ENCODE data around the gene UQCC3. TPM values are rescaled to one million over a fixed set of nuclear protein-coding genes. Genes with fewer than 3 reads are reported as not detected.
"Not testable (repeated sequence)": the region's sequence is repeated elsewhere in the genome, so short reads cannot be mapped to it uniquely, and the experiment has no call there.

UQCC3 gene
- total RNA-seq, 6 experiments from 2014 or later, result 4.0 to 6.3 (median 5.3) TPM

DNA sequence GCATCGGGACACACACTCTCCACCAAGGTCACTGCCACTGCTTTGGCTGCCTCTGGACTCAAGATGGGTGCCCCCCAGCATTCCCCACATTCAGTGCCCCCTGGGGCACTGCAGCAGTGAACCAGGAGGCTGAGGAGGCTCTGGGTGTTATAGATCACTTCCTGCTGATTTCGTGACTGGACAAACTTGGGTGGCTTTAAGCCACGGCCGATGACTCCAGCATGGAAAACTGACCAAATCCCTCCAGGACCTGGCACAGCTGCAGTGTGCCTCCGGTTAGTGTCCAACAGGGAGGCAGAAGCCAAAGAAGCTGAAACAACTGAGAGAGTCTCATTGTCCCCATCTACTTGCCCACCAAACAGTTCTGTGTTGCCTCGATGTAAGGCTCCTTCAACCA lies 23.9 kb upstream of the UQCC3 start:
- Histone ChIP-seq H3K4me3 (no peak overlapping the region), H3K27me3 (no peaks in the 10 kb centered on the region), H3K9me3 (no peaks in the 10 kb centered on the region), H3K27ac (no peak overlapping the region), H3K36me3 (peaks cover 0 to 25% (median 9%) of the 10 kb centered on the region in 4 donors), H3K4me1 (peaks cover 0 to 28% (median 8%) of the 10 kb centered on the region in 4 donors)
- TF ChIP-seq, protein P1, sequence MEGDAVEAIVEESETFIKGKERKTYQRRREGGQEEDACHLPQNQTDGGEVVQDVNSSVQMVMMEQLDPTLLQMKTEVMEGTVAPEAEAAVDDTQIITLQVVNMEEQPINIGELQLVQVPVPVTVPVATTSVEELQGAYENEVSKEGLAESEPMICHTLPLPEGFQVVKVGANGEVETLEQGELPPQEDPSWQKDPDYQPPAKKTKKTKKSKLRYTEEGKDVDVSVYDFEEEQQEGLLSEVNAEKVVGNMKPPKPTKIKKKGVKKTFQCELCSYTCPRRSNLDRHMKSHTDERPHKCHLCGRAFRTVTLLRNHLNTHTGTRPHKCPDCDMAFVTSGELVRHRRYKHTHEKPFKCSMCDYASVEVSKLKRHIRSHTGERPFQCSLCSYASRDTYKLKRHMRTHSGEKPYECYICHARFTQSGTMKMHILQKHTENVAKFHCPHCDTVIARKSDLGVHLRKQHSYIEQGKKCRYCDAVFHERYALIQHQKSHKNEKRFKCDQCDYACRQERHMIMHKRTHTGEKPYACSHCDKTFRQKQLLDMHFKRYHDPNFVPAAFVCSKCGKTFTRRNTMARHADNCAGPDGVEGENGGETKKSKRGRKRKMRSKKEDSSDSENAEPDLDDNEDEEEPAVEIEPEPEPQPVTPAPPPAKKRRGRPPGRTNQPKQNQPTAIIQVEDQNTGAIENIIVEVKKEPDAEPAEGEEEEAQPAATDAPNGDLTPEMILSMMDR (IDR thresholded peaks at IDR 0.05), result no peak
- TF ChIP-seq POLR2A (IDR thresholded peaks at IDR 0.05), result no peak
- ATAC-seq (no peak), DNase-seq (no peak)
- intact Hi-C loops (cut with DNase I), result no loop called here
- 80% methylated on average over 3 of the region's 6 CpGs for WGBS (ENCODE audit: insufficient coverage, low coverage, low lambda C conversion rate, missing lambda C conversion rate)

DNA sequence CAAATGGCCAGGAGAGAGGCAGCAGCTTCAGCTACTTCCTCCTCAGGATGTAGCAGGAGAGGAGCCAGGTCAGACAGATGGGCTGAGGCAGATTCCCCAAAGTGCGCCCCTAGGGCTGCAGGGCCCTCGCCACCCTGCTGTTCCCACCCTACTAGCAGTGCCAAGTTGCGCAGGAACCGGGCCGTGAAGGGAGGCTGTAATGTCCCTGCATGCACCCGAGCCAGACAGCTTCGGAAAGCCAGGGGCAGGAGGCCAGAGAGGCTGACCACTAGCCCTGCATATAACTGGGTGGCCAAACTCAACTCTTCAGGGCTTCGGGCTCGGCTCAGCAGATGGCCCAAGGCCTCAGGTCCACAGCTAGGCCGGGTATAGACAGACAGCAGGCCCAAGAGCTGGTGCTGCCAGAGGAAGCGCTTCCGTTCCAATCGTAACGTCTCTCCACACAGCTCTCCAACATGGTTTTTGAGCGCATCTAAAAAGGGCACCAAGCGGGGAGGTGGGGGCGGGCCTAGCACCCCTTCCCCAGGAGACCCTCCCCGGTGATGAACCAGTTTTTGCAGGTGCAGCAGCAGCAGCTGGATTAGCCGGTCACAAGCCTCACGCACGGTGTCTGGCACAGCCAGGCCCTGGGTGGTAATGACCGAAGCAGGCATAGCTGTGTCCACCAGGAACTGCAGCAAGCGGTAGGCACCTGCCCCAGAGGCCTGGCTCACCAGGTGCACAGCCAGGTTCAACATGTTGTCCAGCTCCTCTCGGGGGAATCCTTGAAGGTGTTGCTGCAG lies 23.1 kb upstream of the UQCC3 start:
- Histone ChIP-seq H3K4me3 (no peak overlapping the region), H3K27me3 (no peaks in the 10 kb centered on the region), H3K4me1 (peaks cover 0 to 29% (median 8%) of the 10 kb centered on the region in 4 donors), H3K9me3 (no peaks in the 10 kb centered on the region), H3K27ac (no peak overlapping the region), H3K36me3 (peaks cover 0 to 18% (median 5%) of the 10 kb centered on the region in 4 donors)
- DNase-seq (no peak), ATAC-seq (no peak)
- WGBS (ENCODE audit: insufficient coverage, low coverage, low lambda C conversion rate, missing lambda C conversion rate), result 89% methylated on average over 6 of the region's 24 CpGs
- intact Hi-C loops (cut with DNase I), result no loop called here
- no peak for TF ChIP-seq POLR2A (IDR thresholded peaks at IDR 0.05)
- TF ChIP-seq, protein P1 (IDR thresholded peaks at IDR 0.05), result no peak

DNA sequence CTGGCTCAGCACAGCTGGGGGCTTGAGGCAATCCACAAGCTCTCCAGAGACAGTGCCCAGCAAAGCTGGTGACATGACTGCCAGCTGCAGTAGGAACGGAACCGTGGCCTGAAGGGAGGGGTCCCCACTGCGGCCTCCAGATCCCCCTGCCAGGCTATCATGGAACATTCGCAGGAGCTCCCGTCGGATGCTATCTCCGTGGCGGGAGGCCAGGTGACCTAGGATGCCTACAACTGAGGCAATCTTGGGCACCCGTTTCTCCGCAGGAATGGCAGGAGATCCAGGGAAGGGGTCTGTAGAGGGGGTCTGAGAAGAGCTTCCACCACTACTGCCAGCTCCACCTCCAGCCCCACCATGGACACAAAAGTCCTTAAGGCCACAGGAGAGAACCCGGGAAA lies 22.5 kb upstream of the UQCC3 start:
- H3K36me3 ChIP-seq, result peaks cover 0 to 13% (median 5%) of the 10 kb centered on the region in 4 donors
- intact Hi-C loops (cut with DNase I), result no loop called here
- H3K4me1 ChIP-seq, result peaks cover 0 to 29% (median 8%) of the 10 kb centered on the region in 4 donors

DNA sequence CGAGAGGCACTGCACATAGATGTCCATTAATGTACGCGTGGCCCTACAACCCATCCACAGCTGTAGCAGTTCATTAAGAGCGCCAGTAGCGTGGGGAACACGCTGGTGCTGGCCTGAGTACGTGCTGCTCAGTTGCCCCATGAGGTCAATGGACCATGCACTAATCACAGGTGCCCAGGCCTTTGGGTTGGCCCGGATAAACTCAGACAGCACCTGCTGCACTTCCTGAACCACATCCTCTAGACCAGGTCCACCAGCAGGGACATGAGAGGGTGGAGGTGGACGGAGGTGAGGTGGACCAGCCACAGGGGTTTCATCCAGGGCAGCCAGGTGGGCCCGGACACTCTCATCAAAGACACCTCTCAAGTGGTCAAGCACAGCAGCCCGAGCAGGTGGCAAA lies 22.0 kb upstream of the UQCC3 start:
- peaks cover 0 to 29% (median 8%) of the 10 kb centered on the region in 4 donors for H3K4me1 ChIP-seq

More for the DNA sequence above, 22.5 kb upstream of the UQCC3 start:
- no peak for ATAC-seq
- TF ChIP-seq POLR2A (IDR thresholded peaks at IDR 0.05), result no peak
- TF ChIP-seq, protein P1 (IDR thresholded peaks at IDR 0.05), result no peak
- no peaks in the 10 kb centered on the region for H3K9me3 ChIP-seq
- H3K4me3 ChIP-seq, result no peak overlapping the region
- no peaks in the 10 kb centered on the region for H3K27me3 ChIP-seq
- peak in 1 of 3 donors; percentile 19 for DNase-seq
- 75% methylated on average over 2 of the region's 11 CpGs for WGBS (ENCODE audit: insufficient coverage, low coverage, low lambda C conversion rate, missing lambda C conversion rate)
- no peak overlapping the region for H3K27ac ChIP-seq

DNA sequence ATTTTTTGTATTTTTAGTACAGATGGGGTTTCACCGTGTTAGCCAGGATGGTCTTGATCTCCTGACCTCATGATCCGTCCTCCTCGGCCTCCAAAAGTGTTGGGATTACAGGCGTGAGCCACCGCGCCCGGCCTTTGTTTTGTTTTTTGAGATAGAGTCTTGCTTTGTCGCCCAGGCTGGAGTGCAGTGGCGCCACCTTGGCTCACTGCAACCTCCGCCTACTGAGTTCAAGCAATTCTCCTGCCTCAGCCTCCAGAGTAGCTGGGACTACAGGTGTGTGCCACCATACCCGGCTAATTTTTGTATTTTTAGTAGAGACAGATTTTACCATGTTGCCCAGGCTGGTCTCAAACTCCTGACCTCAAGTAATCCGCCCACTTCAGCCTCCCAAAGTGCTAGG lies 21.2 kb upstream of the UQCC3 start:
- ATAC-seq; DNase-seq; H3K9me3 ChIP-seq; H3K4me3 ChIP-seq; H3K27ac ChIP-seq; H3K27me3 ChIP-seq; intact Hi-C loops (cut with DNase I): not testable (repeated sequence)
- Histone ChIP-seq H3K4me1 (peaks cover 0 to 25% (median 5%) of the 10 kb centered on the region in 4 donors), H3K36me3 (peaks cover 0 to 13% (median 5%) of the 10 kb centered on the region in 4 donors)
- WGBS (ENCODE audit: insufficient coverage, low coverage, low lambda C conversion rate, missing lambda C conversion rate), result 97% methylated on average over 3 of the region's 12 CpGs

More for the DNA sequence above, 22.0 kb upstream of the UQCC3 start:
- 57% methylated on average over 2 of the region's 11 CpGs for WGBS (ENCODE audit: insufficient coverage, low coverage, low lambda C conversion rate, missing lambda C conversion rate)
- ATAC-seq (no peak), DNase-seq (no peak)
- H3K36me3 ChIP-seq, result peaks cover 0 to 13% (median 5%) of the 10 kb centered on the region in 4 donors
- intact Hi-C loops (cut with DNase I), result no loop called here
- TF ChIP-seq, protein P1 (IDR thresholded peaks at IDR 0.05), result no peak
- TF ChIP-seq POLR2A (IDR thresholded peaks at IDR 0.05), result no peak
- no peak overlapping the region for H3K27ac ChIP-seq
- no peak overlapping the region for H3K4me3 ChIP-seq
- no peaks in the 10 kb centered on the region for H3K27me3 ChIP-seq
- H3K9me3 ChIP-seq, result no peaks in the 10 kb centered on the region
